Esophagus squamous epithelium (tissue), 4 donors: ENCODE data around the gene CAPN12.

Experiments
- POLR2A ChIP-seq, 4 donors: fragments of 450-650 bp; IDR thresholded peaks; one replicate each; pipeline ENCODE4 v1.6.1; 2017; ENCODE audit warnings: antibody characterized with exemption in 4 of 4, mild to moderate bottlenecking in 4 of 4, moderate library complexity in 3 of 4
- TF ChIP-seq, protein P1 (sequence below), 6 experiments: fragments of 450-650 bp in 4 of 6; fragments of 200-600 bp in 2 of 6; sonication (generic) in 2 of 6; IDR thresholded peaks; one replicate each; pipeline ENCODE4 v1.5.1; 2016 to 2019; ENCODE audit warnings: antibody characterized with exemption in 6 of 6, mild to moderate bottlenecking in 4 of 6, moderate library complexity in 4 of 6

DNA sequence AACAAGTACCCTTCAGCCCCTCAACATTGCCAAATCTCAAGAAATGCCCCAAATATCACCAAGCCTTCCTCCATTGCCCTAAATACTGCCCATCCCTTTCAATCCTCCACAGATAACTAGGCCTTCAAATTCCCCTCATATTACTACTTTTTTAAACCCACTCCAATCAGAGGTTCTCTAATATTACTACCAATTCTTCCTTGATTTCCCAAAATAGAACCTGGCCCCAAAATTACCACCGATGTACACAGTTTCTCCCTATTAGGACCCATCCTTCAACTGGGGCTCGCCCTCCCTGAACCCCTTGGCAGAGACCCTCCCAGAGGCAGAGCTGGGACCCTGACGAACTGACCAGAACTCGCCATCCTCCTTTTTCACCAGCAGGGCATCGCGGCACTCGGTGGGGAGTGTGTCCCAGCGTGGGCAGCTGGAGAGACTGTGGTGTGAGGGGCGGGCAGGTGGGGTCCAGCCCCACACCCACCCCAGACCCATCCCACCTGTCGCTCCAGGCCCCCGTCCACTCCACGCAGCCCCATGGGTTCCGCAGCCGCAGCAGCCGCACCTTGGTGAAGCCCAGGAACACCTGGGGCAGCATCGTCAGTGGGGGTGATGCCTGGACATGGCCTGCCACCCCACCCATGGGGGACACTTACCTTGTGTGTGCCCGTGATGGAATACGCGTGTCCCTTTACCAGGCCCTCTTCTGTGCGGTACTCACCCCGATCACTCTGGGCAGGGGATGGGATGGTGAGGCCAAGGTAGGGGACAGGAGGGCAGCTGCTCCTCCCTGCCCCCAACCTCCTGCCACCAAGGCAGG lies 6.1 kb downstream of the CAPN12 start:
- TF ChIP-seq, protein P1, sequence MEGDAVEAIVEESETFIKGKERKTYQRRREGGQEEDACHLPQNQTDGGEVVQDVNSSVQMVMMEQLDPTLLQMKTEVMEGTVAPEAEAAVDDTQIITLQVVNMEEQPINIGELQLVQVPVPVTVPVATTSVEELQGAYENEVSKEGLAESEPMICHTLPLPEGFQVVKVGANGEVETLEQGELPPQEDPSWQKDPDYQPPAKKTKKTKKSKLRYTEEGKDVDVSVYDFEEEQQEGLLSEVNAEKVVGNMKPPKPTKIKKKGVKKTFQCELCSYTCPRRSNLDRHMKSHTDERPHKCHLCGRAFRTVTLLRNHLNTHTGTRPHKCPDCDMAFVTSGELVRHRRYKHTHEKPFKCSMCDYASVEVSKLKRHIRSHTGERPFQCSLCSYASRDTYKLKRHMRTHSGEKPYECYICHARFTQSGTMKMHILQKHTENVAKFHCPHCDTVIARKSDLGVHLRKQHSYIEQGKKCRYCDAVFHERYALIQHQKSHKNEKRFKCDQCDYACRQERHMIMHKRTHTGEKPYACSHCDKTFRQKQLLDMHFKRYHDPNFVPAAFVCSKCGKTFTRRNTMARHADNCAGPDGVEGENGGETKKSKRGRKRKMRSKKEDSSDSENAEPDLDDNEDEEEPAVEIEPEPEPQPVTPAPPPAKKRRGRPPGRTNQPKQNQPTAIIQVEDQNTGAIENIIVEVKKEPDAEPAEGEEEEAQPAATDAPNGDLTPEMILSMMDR (IDR thresholded peaks at IDR 0.05) = no peak
- no peak for TF ChIP-seq POLR2A (IDR thresholded peaks at IDR 0.05)
